LHCN-M2 (cell line): ENCODE data around the gene MYT1. TPM values are rescaled to one million over a fixed set of nuclear protein-coding genes. Genes with fewer than 3 reads are reported as not detected.

Experiments used
- DNase-seq: peaks from one replicate; pipeline ENCODE4 v3.0.0-alpha.2; 2012; ENCODE audit warnings: low read depth
- total RNA-seq: library from RNA; depleted of rRNA; stranded (reverse); fragments of >200 nt; gene quantifications from 2 replicates; pipeline ENCODE4 v1.2.3, GENCODE V29; 2014

The MYT1 gene
- total RNA-seq, 1 experiment from 2014 or later: not detected

- no peak for DNase-seq
Measured at GRCh38 chr20:64139199-64140060, 24.8 kb upstream of the MYT1 start.

DNA sequence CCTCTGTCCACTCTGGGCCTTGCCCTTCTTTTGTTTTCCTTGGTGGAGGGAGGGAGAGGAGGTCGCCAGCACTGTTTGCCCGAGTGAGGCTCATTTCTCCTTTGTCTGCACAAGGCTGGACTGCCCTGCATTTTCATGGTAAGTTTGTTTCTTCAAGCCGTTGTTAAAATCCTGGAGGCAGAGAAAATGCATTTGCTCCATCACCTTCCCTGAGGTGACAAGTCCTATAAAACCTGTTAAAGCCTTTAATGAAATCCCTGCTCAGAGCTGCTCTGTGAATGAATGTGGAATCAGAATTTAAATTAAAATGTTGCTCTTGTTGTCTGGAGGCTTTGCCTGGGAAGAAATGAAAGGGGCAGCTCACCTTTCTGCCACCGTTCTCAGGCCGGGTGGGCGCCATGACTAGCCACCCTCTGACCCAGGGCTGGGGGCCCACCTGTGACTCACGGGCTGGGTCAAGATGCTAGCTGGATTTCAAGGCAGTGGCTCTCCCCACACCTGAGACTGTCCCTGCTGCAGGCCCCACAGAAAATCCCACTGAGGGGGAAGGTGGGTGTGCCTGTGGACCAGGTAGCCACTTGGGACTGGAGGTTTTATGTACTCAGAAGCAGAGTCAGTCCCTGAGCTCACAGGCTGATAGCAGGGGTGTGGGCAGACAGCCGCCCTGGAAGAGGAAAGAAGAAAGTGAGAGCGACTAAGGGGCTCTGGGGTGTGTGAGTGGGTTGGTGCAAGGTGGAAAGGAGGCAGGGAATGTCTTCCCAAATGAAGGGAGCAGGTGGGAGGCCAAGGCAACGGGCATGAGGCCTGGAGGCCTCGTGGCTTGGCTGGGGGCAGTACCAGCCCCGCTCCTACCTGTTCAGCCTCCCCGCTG lies 24.0 kb upstream of the MYT1 start:
- DNase-seq: no peak

DNA sequence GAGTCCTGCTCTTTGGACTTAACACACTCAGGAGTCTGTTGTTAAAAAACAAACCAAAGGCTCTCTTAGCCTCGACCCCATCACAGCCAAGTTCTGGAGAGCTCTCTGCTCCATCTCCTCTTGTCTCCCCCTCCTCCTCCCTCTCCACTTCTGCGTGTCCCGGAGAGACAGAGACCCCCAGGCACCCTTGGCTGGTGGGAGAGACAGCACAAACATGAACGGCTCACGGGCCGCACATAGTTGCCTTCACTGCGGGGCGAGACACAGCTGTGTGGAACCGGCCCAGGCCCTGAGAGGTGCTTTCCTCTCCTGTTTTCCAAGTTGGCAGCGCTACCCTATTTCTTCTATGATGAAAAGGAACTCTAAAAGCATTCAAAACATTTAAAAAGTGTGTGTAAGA lies 23.3 kb upstream of the MYT1 start:
- DNase-seq: no peak

DNA sequence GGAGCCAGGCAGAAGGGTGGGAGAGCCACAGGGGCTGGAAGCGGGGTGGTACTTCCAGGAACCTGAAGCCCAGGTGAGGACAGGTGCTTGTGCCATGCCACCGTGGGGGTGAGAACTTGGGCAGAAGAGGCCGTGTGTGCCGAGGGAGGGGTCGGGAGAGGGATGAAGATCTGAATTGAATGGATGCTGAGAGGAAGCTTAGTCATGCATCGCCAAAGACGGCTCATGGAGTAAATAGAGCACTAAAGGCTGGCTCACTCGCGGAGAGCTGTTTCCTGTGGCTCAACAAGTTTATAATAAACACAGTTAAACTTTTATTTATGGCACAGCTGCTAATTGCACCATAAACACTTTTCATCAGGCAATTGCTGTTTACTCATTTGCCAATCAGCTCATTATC lies 21.7 kb upstream of the MYT1 start:
- DNase-seq: no peak

DNA sequence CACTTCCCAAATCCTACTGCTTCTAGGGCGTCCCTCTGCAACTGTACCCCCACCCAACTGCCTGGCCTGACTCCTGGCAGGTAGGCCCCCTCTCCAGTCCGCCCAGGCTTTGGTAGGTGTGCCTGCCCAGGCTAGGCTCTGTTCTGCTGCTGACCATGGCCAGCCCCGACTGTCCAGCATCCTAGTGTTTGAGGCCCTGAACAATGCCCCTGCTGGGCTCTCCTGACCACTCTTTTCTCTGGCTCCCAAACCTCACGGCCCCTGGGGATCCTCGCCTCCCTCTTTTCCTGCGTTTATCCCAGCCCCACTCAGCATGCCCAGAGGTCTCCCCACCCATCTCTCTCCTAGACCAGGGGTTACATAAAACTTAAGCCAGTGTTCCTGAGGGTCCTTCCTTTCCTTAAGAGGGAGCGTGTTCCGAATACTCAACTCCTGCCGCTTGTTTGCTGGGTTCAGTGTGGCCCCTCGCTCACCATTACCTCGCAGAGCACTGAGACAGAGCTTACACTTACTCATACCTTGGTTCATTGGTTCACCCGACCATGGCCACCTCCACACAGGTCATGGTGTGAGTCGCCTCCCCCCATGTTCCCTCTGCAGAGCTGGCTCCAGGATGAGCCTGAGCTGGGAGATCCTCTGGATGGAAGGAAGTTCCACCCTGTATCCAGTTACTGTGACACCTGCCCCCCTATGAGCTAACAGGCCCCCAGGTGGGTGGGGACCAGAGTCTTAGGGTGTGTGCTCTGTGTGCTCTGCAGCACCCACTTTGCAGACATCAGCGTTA lies 21.0 kb upstream of the MYT1 start:
- no peak for DNase-seq

GRCh38 chr20:64144144-64144912 lies 19.9 kb upstream of the MYT1 start:
- no peak for DNase-seq

- DNase-seq: no peak
Measured at GRCh38 chr20:64145458-64146300, 18.6 kb upstream of the MYT1 start.

DNA sequence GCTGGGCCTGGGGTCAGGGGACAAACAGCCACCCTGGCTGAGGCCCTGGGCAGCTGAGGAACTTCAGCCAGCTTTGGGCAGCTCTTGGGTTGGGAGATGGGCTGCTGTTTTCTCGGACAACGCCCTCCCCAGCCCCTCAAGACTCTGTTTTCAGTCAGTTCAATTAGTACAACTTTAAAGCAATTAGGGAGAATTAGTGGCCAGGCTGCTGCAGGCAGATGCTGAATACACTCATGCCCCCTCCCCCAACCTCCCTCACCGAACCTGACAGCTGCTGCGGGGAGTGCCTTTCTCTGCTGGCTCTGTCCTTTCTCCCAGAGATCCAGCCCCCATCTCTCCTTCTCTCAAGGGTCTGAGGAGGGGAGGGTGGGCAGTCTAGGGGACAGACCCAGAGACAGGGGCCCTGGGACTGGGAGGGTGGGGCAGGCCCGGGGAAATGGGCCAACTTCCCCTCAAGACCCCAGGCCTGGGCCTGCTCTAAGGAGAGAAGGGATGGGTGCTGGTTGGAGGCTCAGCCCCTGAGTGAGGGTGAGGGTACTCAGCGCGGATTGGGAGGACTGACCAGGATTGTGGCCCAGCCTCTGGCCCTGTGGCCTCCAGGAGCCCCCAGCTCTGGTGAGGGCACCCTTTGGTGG lies 17.8 kb upstream of the MYT1 start:
- DNase-seq: no peak

DNA sequence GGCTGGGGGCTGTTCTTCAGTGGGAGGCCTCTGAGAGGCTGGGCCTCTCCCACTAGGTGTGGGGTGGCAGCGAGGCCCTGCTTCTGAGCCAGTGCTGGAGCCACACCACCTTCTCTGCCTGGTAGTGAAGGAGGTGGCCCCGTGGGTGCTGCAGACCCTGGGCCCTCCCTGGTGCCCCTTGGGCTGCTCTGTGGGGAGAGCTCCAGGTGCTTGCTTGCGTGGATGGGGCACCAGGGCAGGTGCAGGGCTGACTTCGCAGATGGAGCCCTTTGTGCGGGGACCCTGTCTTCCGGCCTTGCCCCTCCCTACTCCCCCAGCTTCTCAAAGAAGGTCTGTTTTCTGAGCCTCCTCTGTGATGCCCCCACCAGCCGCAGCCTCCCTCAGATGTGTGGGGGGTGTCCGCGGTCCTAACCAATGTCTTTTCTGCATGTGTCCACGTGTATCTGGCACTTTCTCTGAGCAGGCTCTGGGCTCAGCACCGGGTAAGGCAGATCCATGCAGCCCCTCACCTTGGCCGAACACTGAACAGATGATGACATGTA lies 17.2 kb upstream of the MYT1 start:
- DNase-seq: no peak

GRCh38 chr20:64148581-64148980 lies 15.7 kb upstream of the MYT1 start:
- no peak for DNase-seq

DNA sequence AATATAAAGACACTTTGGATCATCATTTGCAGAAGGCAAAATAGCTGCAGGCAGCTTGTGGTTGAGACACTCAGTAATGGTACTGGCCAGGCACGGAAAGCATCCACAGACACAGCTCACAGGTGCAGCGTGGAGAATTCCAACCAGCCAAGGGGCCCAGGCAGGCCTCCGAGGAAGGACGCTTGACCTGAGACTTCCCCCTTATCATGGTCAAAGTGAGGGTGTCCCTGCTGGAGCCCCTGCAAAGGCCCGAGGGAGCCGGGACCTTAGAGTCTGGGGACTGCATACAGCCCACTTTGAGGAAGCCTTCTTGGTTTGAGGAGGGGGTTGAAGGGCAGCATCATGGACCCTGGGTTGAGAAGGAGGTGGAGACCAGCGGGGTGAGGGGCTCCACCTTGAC lies 15.1 kb upstream of the MYT1 start:
- no peak for DNase-seq

DNA sequence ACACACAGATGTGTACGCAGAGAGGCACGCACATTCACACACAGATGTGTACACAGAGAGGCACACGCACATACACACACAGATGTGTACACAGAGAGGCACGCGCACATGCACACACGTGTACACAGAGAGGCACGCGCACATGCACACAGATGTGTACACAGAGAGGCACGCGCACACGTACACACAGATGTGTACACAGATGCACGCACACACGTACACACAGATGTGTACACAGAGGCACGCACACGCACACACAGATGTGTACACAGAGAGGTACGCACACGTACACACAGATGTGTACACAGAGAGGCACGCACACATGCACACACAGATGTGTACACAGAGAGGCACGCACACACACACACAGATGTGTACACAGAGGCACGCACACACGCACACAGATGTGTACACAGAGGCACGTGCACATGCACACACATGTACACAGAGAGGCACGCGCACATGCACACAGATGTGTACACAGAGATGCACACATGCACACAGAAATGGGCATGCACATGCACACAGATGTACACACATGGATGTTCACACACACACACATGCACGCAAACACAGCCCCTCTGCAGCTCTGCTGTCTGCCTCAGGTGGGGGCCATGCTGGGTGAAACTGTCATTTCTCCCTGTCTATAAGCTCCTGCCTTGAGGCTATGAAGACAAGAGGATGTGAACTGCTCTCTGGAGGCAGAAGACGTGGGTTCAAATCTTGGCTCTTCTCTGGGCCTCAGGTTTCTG lies 14.3 kb upstream of the MYT1 start:
- DNase-seq: no peak

DNA sequence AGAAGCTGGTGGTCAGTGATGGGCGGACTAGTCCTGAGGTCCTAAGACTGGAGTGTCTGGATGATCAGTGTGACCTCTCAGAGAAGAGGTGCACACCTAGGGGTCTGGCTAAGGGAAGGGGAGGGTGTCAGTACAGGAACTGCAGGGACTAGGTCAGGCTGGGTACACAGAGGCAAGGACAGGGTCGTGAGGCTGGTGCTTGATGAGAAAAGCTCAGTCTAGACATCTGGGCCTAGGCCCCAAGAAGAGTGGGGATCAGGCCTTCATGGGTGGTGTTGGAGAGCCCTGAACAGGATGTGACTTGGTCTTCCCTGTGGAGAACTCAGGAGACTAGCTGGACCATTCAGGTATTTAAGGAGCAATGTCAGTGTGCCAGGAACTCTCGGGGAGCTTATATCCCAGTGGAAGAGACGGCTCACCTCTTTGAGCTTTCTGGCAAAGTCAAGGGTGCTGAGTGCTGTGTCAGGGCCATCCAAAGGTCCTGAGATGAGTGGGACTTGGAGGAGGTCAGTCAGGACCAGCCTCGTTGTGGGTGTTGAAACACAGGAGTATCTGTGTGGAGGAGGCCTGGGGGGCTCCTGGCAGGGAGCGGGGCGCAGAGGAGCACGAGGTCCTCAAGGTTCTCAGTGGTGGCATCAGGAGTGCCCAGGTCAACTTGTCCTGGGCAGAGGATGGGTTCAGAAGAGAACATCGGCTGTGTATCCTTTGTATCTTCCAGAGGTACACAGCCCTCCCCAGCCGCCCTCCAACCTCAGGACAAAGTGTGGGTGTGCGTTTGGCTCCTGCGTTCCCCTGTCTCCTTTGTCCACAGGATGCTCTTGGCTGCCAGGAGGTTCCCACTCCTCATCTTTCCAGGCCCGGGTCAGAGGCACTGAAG lies 13.3 kb upstream of the MYT1 start:
- DNase-seq: no peak

DNA sequence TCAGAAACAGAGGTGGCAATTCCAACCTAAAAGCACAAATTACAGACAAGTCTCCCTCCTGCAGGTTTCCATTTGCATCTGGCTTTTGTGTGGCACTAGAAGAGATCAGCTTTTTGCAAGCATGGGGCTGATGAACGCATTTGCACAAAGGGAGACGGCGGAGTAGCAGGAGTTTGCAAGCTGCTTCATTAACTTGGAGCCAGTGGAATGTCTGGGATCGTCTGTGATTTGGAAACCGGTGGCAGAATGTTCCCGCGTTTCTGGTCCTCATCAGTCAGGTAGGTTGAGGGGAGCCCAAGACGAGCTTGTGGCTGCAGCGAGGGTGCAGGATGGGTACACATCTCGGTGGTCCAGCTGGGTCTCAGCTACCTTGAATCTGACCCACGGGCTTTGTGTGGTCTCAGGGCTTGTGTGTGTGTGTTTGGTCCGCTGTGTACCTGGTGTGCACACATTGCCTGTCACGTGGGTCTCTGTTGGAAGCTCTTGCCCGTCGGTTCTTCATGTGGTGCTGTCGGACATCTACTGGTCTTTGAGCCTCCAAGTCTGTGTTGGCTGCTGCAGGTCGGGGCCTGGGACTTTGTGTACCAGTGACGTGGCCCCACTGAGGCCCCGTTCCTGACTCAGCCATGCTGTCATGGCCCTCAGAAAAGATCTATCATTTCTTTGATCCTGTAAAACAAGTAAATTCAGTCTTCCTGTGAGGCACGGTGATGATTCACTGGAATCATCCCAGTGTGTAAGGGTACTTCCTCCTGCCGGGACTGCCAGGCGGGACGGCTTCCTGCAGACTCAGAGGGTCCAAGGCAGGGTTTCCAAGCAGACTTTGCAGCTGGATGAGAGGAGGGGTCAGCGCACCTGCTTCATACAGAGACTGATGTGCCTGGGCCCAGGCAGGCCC lies 12.4 kb upstream of the MYT1 start:
- no peak for DNase-seq

DNA sequence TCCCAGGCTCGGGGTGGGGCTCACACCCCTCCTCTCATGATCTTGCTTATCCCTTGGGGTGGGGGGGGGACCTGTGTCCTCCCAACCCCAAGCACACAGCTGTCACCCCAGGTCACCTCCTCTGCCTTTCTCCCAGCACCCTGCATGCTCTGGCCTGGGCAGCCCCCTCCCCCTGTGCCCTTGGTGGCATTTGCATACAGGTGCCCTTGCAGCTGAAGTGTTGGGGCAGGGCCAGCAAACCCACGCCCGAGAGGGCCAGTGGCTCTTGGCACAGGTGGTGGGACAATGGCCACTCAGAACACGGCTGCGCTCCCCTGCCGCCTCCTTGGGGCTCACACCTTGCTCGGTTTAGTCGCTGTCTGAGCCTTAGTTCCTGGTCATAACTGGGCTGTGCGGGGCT lies 11.3 kb upstream of the MYT1 start:
- DNase-seq: no peak

DNA sequence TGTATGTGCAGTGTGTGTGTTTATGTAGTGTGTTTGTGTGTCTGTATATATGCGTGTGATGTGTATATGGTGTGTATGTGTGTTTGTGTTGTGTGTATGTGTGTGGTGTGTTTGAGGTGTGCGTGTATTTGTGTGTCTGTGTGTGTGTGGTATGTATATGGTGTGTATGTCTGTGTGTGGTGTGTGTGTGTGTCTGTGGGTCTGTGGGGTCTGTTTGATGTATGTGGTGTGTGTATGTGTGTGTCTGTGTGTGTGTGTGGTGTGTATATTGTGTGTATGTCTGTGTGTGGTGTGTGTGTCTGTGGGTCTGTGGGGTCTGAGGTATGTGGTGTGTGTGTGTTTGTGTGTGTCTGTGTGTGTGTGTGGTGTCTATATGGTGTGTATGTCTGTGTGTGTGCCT lies 10.8 kb upstream of the MYT1 start:
- no peak for DNase-seq
